ENCODE measurements around the gene SSMEM1.

Gene SSMEM1

DNA sequence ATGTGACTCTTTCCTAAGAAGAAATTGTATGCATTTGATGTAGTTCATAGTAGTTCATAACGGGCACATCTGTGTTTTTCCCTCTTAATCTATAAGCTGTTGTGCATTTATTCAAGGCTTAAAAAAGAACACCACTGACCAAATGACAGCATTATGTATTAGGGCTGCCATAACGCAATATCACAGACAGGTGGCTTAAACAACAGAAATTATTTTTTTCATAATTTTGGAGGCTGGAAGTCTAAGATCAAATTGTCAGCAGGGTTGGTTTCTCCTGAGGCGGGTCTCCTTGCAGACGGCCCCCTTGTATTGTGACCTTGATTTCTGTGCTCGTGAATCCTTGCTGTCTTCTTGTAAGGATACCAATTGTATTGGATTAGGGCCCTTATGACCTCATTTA is 627 bp upstream of the SSMEM1 start:
- POLR2A ChIA-PET, result no interaction called here
- DNase-seq (ENCODE audit: low read depth, low spot score), result no peak
- H3K4me3 ChIP-seq (ENCODE audit: low read depth, low read length), result no peak overlapping the region
- CTCF ChIA-PET, result interaction anchor here (0.7 to 2.5 kb wide), 3 partner anchors 15 to 551 kb away, joined by 3 to 8 read pairs (median 3); no protein-coding TSS in a partner anchor
- TF ChIP-seq, protein P1, sequence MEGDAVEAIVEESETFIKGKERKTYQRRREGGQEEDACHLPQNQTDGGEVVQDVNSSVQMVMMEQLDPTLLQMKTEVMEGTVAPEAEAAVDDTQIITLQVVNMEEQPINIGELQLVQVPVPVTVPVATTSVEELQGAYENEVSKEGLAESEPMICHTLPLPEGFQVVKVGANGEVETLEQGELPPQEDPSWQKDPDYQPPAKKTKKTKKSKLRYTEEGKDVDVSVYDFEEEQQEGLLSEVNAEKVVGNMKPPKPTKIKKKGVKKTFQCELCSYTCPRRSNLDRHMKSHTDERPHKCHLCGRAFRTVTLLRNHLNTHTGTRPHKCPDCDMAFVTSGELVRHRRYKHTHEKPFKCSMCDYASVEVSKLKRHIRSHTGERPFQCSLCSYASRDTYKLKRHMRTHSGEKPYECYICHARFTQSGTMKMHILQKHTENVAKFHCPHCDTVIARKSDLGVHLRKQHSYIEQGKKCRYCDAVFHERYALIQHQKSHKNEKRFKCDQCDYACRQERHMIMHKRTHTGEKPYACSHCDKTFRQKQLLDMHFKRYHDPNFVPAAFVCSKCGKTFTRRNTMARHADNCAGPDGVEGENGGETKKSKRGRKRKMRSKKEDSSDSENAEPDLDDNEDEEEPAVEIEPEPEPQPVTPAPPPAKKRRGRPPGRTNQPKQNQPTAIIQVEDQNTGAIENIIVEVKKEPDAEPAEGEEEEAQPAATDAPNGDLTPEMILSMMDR (IDR thresholded peaks at IDR 0.05; ENCODE audit: insufficient read depth, low read length, missing control alignments), result no peak

DNA sequence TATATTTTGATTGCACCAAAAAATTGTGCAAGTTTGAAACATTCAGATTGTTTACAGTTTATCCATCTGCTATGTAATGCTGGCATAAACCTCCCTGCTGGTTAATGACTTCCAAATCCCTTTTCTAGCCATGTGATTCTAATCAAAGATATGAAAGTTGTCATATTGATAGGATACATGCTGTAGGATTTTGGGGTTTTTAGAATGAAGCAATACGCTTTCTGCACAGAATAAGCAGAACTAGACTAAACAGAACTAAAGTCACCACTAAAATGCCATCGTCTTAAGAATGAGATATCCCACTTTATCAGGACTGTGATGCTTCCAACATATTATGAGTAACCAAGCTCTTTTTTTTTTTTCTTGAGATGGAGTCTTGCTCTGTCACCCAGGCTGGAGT is 856 bp downstream of the SSMEM1 start:
- CTCF ChIA-PET, result interaction anchor here (1.0 kb wide), 1 partner anchor 285 kb away, joined by 3 read pairs; no protein-coding TSS in a partner anchor
- POLR2A ChIA-PET, result no interaction called here
- H3K4me3 ChIP-seq (ENCODE audit: low read depth, low read length), result no peak overlapping the region
- no peak for DNase-seq (ENCODE audit: low read depth, low spot score)
- TF ChIP-seq, protein P1 (IDR thresholded peaks at IDR 0.05; ENCODE audit: insufficient read depth, low read length, missing control alignments), result no peak

DNA sequence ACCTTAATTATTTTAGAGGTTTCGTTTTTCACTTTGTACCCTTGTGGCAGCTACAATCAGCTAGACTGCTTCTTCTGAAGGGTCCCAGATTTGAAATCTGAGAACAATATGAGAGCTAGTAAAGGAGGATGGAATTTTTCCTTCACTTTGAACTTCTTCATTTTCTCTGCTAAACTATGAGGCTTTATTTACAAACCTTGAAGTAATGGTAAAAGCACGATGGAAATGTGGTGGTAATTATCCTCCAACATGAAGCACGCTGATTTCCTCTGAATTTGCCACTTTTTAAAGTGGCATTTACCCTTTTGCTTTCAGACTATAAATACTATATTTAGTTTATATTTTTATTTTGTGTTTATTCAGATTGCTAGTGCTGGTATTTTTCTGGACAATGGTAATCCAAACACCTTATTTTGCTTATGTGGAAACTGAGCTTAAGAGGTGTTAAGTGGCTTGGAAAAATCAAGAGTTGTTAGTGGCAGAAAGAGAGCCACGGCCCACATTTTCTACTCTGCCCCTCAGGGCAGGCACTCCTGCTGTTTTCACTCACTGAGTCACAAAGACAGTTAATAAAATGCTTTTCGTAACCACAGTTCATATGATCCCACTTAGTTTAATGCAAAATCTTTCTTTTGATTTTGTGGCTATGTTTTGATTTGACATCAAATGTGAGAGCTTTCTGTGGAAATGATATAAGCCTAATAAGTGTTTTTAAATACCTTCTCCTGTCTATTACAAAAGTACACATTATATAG is 2.7 kb downstream of the SSMEM1 start:
- TF ChIP-seq, protein P1 (IDR thresholded peaks at IDR 0.05; ENCODE audit: insufficient read depth, low read length, missing control alignments), result no peak
- ChIA-PET POLR2A (no interaction called here), CTCF (interaction anchor here (1.4 to 1.5 kb wide), 2 partner anchors 114 to 548 kb away, joined by 3 to 4 read pairs; no protein-coding TSS in a partner anchor)
- H3K4me3 ChIP-seq (ENCODE audit: low read depth, low read length), result no peak overlapping the region
- no peak for DNase-seq (ENCODE audit: low read depth, low spot score)

DNA sequence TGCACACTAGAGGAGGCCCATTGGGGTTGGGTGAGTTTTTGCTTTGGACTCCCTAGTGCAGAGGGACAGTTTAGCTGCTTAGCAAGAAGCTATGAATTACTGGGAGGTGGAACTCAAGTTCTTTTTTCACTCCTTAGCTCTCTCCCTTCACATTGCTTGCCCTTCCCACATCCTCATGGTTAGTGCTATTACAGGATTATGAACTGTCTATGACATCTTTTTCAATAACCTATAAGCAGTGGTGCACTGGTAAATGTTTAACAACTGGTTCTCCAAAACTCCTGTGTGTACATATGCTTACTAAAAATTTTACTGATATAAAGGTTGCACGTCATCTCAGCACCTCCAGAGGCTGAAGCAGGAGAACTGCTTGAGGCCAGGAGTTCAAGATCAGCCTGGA is 6.2 kb downstream of the SSMEM1 start:
- DNase-seq (ENCODE audit: low read depth, low spot score), result no peak
- POLR2A ChIA-PET, result no interaction called here
- TF ChIP-seq, protein P1 (IDR thresholded peaks at IDR 0.05; ENCODE audit: insufficient read depth, low read length, missing control alignments), result no peak
- CTCF ChIA-PET, result interaction anchor here (0.7 kb wide), 1 partner anchor 26 kb away, joined by 3 read pairs; no protein-coding TSS in a partner anchor
- H3K4me3 ChIP-seq (ENCODE audit: low read depth, low read length), result no peak overlapping the region

DNA sequence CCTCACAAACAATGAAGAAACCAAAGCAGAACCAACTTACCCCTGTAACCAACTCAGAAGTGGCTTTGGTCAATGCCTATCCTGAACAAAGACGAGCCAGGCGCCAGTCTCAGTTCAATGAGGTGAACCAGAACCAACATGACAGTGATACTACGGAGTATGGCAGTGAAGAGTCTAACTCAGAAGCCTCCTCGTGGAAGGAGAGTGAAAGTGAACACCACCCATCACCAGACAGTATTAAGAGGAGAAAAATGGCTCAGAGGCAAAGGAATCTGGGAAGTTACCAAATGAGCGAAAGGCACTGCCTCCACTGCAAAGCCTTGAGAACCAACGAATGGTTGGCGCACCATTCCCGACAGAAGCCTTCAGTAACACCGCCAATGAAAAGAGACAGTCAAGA is 8.4 kb downstream of the SSMEM1 start:
- DNase-seq (ENCODE audit: low read depth, low spot score), result no peak
- CTCF ChIA-PET, result no interaction called here
- TF ChIP-seq, protein P1 (IDR thresholded peaks at IDR 0.05; ENCODE audit: insufficient read depth, low read length, missing control alignments), result no peak
- POLR2A ChIA-PET, result no interaction called here
- H3K4me3 ChIP-seq (ENCODE audit: low read depth, low read length), result no peak overlapping the region

DNA sequence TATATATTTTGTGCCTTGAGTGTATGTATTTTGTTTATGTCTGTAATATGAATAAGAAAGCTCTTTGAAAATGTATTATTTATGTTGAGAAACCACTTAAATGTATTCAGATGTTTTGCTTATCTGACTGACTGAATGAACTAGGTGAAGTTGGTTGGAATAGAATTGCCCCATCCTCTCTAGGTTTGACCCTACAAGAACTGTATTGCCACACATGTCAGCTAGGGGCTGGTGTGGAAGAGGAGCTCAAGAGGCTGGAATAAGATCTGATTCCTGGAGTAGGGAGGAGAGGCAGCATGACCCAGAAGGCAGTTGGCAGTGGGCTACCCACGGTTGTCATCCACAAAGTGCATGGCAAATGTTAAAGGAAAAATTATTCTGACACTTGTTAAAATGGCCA is 9.1 kb downstream of the SSMEM1 start:
- TF ChIP-seq, protein P1 (IDR thresholded peaks at IDR 0.05; ENCODE audit: insufficient read depth, low read length, missing control alignments), result no peak
- no peak overlapping the region for H3K4me3 ChIP-seq (ENCODE audit: low read depth, low read length)
- POLR2A ChIA-PET, result no interaction called here
- no peak for DNase-seq (ENCODE audit: low read depth, low spot score)
- CTCF ChIA-PET, result no interaction called here

All from AG04449 (cell line).